ENCODE results near the gene NFYA.

GRCh38 chr6:41085182-41085581 lies 12.4 kb downstream of the NFYA start:
- TF ChIP-seq CTCF (IDR thresholded peaks at IDR 0.05) (no peak), TCF7L2 (IDR thresholded peaks at IDR 0.05; ENCODE audit: low read depth, low read length) (no peak), POLR2AphosphoS5 (IDR thresholded peaks at IDR 0.05; ENCODE audit: low read depth, low read length) (no peak), REST (IDR thresholded peaks at IDR 0.05; ENCODE audit: insufficient read depth in 1 of 2, low read depth in 2 of 2, low read length in 1 of 2) (no peak)

Measured in Panc1 (cell line).